HepG2 (cell line): ENCODE data around the gene NPB. TPM values are rescaled to one million over a fixed set of nuclear protein-coding genes. Genes with fewer than 3 reads are reported as not detected.

ENCODE experiments used
- FOXJ3 ChIP-seq: sonication (generic); formaldehyde crosslinking; IDR thresholded peaks from 2 replicates; pipeline ENCODE4 v1.4.0; 2020; ENCODE audit warnings: missing genetic modification reagents, mild to moderate bottlenecking, borderline replicate concordance
- HMGA1 ChIP-seq: sonication (generic); formaldehyde crosslinking; conservative IDR thresholded peaks from 2 replicates; pipeline ENCODE4 v1.4.0; 2020; ENCODE audit warnings: missing genetic modification reagents
- KLF11 ChIP-seq: IDR thresholded peaks from 2 replicates; pipeline ENCODE4 v1.6.1; 2016; ENCODE audit warnings: missing compliant biosample characterization
- NR2F2 ChIP-seq: IDR thresholded peaks from 2 replicates; pipeline ENCODE4 v1.6.1; 2012; ENCODE audit warnings: low read depth, inconsistent platforms, borderline replicate concordance
- RARG ChIP-seq: sonication (generic); formaldehyde crosslinking; IDR thresholded peaks from 2 replicates; pipeline ENCODE4 v1.4.0; 2020; ENCODE audit warnings: low read depth, mild to moderate bottlenecking, missing genetic modification reagents
- RCOR2 ChIP-seq: IDR thresholded peaks from 2 replicates; pipeline ENCODE4 v1.6.1; 2016; ENCODE audit warnings: missing biosample characterization, missing genetic modification reagents
- SALL1 ChIP-seq: sonication (generic); formaldehyde crosslinking; IDR thresholded peaks from 2 replicates; pipeline ENCODE4 v1.8.0; 2022; ENCODE audit warnings: mild to moderate bottlenecking, missing genetic modification reagents
- SALL2 ChIP-seq: sonication (generic); formaldehyde crosslinking; IDR thresholded peaks from 2 replicates; pipeline ENCODE4 v1.8.1; 2023; ENCODE audit warnings: mild to moderate bottlenecking, missing genetic modification reagents, inconsistent platforms
- SMC3 ChIP-seq: IDR thresholded peaks from 2 replicates; pipeline ENCODE4 v1.6.1; 2011; ENCODE audit warnings: low read length, improper control_type of control experiment
- SPEN ChIP-seq: sonication (generic); formaldehyde crosslinking; IDR thresholded peaks from 2 replicates; pipeline ENCODE4 v1.5.1; 2020; ENCODE audit warnings: low read depth, mild to moderate bottlenecking, missing genetic modification reagents
- SRSF4 ChIP-seq: fragments of 200-400 bp; formaldehyde crosslinking; IDR thresholded peaks from one replicate; pipeline ENCODE4 v1.6.1; 2018; ENCODE audit warnings: mild to moderate bottlenecking, low read depth, low read length, moderate library complexity; ENCODE audit not compliant: poor library complexity, severe bottlenecking
- TEAD2 ChIP-seq: sonication (generic); formaldehyde crosslinking; IDR thresholded peaks from 2 replicates; pipeline ENCODE4 v1.9.0; 2021; ENCODE audit warnings: missing genetic modification reagents
- ZFP41 ChIP-seq: sonication (generic); formaldehyde crosslinking; IDR thresholded peaks from 2 replicates; pipeline ENCODE4 v1.4.0; 2020; ENCODE audit warnings: mild to moderate bottlenecking, missing genetic modification reagents, borderline replicate concordance
- ZIK1 ChIP-seq: sonication (generic); formaldehyde crosslinking; IDR thresholded peaks from 2 replicates; pipeline ENCODE4 v1.5.0; 2020; ENCODE audit warnings: mild to moderate bottlenecking, low read depth, missing genetic modification reagents, borderline replicate concordance
- ZKSCAN8 ChIP-seq: IDR thresholded peaks from 2 replicates; pipeline ENCODE4 v1.6.1; 2016; ENCODE audit warnings: borderline replicate concordance, missing genetic modification reagents, missing compliant biosample characterization
- ZNF121 ChIP-seq: sonication (generic); formaldehyde crosslinking; IDR thresholded peaks from 2 replicates; pipeline ENCODE4 v1.5.0; 2020; ENCODE audit warnings: mild to moderate bottlenecking, missing genetic modification reagents
- ZNF232 ChIP-seq: sonication (generic); formaldehyde crosslinking; IDR thresholded peaks from 2 replicates; pipeline ENCODE4 v1.4.0; 2020; ENCODE audit warnings: missing genetic modification reagents, borderline replicate concordance
- ZNF3 ChIP-seq: IDR thresholded peaks from 2 replicates; pipeline ENCODE4 v1.7.0; 2017; ENCODE audit warnings: inconsistent platforms
- ZNF317 ChIP-seq: sonication (generic); formaldehyde crosslinking; IDR thresholded peaks from 2 replicates; pipeline ENCODE4 v1.5.0; 2020; ENCODE audit warnings: mild to moderate bottlenecking, missing genetic modification reagents
- ZNF550 ChIP-seq: sonication (generic); formaldehyde crosslinking; IDR thresholded peaks from 2 replicates; pipeline ENCODE4 v1.4.0; 2020; ENCODE audit warnings: mild to moderate bottlenecking, missing genetic modification reagents, borderline replicate concordance
- ZNF768 ChIP-seq: sonication (generic); formaldehyde crosslinking; IDR thresholded peaks from 2 replicates; pipeline ENCODE4 v1.4.0; 2020; ENCODE audit warnings: missing genetic modification reagents
- ZNF777 ChIP-seq: sonication (generic); formaldehyde crosslinking; IDR thresholded peaks from 2 replicates; pipeline ENCODE4 v1.4.0; 2020; ENCODE audit warnings: missing genetic modification reagents
- ZNF782 ChIP-seq: sonication (generic); formaldehyde crosslinking; IDR thresholded peaks from 2 replicates; pipeline ENCODE4 v1.4.0; 2020; ENCODE audit warnings: missing genetic modification reagents, mild to moderate bottlenecking, borderline replicate concordance
- polyA plus RNA-seq, 8 experiments: library from polyadenylated mRNA; depleted of rRNA in 3 of 8; stranded (reverse) in 7 of 8; unstranded in 1 of 8; fragments of >200 nt; fragmentation: Illumina TruSeq in 4 of 8; extraction: Trizol in 4 of 8; gene quantifications; 2 replicates each; pipeline versions ENCODE4 v1.2.1 to v1.2.3, GENCODE V29; 2011 to 2016; ENCODE audit warnings: low read depth in 4 of 8, missing spikeins in 1 of 8, mixed read lengths in 1 of 8; ENCODE audit not compliant: insufficient read depth in 1 of 8
- total RNA-seq, 5 experiments: library from RNA; depleted of rRNA; stranded (reverse); fragments of >200 nt; fragmentation: Illumina TruSeq; extraction: Trizol; gene quantifications; 2 replicates each; pipeline ENCODE4 v1.2.3, GENCODE V29; 2016; ENCODE audit warnings: low read depth in 1 of 5
- TF ChIP-seq, protein P1 (sequence below): sonication (generic); formaldehyde crosslinking; IDR thresholded peaks from 2 replicates; pipeline ENCODE4 v1.4.0; 2020; ENCODE audit warnings: missing genetic modification reagents
- TF ChIP-seq, protein P2 (sequence below): sonication (generic); formaldehyde crosslinking; IDR thresholded peaks from 2 replicates; pipeline ENCODE4 v1.4.0; 2020; ENCODE audit warnings: mild to moderate bottlenecking, low read depth, missing genetic modification reagents

NPB gene
- total and polyA plus RNA-seq, 2 of the 13 experiments (the other 11 are each of a cell fraction or from before 2014, with no cell fraction given), result 0.11 to 0.93 TPM

DNA sequence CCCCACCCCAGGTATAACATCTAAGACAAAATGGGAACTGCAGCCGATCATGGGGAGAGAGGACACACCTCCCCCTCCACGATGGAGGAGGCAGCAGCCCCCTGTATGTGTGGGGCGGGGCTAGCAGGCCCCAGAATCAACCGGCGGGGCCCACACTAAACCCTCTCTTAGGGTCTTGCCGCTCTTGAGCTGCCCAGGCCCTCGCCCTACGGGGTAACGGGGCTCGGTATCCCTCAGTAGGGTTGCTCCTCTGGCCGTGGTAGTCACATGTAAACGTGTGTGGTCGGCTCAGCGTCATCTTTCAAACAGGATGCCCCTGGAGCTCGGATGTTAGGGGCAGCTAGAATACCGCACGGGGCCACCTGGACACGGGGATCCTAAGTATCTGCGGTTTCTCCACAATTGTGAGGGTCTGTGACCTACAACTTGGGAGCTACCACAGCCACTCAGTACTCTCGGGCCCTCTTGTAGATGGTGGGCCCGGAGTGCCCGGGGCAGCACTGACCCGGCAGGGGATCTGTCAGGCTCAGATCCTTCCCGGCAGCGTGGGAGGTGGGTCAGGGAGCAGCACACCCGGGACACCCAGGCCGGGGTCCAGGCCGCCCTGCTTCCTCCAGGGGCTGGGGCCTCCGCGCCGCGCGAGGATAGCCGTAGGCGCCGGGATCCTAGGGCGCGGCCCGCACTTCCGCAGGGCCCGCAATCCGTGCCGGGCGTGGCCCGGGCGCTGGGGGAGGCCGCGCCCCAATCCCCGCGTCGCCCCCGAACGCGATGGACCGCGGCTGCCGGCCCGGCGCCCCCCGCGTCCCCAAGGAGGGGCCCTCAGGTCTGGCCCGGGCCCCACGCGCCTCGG lies 31.7 kb upstream of the NPB start (continued):
- TF ChIP-seq, protein P1, sequence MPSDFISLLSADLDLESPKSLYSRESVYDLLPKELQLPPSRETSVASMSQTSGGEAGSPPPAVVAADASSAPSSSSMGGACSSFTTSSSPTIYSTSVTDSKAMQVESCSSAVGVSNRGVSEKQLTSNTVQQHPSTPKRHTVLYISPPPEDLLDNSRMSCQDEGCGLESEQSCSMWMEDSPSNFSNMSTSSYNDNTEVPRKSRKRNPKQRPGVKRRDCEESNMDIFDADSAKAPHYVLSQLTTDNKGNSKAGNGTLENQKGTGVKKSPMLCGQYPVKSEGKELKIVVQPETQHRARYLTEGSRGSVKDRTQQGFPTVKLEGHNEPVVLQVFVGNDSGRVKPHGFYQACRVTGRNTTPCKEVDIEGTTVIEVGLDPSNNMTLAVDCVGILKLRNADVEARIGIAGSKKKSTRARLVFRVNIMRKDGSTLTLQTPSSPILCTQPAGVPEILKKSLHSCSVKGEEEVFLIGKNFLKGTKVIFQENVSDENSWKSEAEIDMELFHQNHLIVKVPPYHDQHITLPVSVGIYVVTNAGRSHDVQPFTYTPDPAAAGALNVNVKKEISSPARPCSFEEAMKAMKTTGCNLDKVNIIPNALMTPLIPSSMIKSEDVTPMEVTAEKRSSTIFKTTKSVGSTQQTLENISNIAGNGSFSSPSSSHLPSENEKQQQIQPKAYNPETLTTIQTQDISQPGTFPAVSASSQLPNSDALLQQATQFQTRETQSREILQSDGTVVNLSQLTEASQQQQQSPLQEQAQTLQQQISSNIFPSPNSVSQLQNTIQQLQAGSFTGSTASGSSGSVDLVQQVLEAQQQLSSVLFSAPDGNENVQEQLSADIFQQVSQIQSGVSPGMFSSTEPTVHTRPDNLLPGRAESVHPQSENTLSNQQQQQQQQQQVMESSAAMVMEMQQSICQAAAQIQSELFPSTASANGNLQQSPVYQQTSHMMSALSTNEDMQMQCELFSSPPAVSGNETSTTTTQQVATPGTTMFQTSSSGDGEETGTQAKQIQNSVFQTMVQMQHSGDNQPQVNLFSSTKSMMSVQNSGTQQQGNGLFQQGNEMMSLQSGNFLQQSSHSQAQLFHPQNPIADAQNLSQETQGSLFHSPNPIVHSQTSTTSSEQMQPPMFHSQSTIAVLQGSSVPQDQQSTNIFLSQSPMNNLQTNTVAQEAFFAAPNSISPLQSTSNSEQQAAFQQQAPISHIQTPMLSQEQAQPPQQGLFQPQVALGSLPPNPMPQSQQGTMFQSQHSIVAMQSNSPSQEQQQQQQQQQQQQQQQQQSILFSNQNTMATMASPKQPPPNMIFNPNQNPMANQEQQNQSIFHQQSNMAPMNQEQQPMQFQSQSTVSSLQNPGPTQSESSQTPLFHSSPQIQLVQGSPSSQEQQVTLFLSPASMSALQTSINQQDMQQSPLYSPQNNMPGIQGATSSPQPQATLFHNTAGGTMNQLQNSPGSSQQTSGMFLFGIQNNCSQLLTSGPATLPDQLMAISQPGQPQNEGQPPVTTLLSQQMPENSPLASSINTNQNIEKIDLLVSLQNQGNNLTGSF (CRISPR knock-in tag), result peak; percentile 67; the same call in 1 of the 2 replicates
- TF ChIP-seq RARG, result no peak
- no peak for TF ChIP-seq ZNF317 (CRISPR knock-in tag)
- no peak for TF ChIP-seq KLF11 (CRISPR knock-in tag)
- TF ChIP-seq, protein P2, sequence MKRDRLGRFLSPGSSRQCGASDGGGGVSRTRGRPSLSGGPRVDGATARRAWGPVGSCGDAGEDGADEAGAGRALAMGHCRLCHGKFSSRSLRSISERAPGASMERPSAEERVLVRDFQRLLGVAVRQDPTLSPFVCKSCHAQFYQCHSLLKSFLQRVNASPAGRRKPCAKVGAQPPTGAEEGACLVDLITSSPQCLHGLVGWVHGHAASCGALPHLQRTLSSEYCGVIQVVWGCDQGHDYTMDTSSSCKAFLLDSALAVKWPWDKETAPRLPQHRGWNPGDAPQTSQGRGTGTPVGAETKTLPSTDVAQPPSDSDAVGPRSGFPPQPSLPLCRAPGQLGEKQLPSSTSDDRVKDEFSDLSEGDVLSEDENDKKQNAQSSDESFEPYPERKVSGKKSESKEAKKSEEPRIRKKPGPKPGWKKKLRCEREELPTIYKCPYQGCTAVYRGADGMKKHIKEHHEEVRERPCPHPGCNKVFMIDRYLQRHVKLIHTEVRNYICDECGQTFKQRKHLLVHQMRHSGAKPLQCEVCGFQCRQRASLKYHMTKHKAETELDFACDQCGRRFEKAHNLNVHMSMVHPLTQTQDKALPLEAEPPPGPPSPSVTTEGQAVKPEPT (CRISPR knock-in tag), result no peak
- 0 out of 2 replicates have a peak, but pooled peaks have one; percentile 32 for TF ChIP-seq ZIK1
- TF ChIP-seq ZNF232, result no peak
- TF ChIP-seq SALL2 (CRISPR knock-in tag), result no peak
- no peak for TF ChIP-seq TEAD2 (CRISPR knock-in tag)
- TF ChIP-seq ZNF3 (CRISPR knock-in tag), result no peak
- TF ChIP-seq ZFP41 (CRISPR knock-in tag), result no peak
- TF ChIP-seq ZKSCAN8 (CRISPR knock-in tag), result no peak
- TF ChIP-seq SALL1 (CRISPR knock-in tag), result peak; percentile 39
- peak; percentile 66; the same call in 1 of the 2 replicates for TF ChIP-seq SPEN (CRISPR knock-in tag)
- no peak for TF ChIP-seq FOXJ3 (CRISPR knock-in tag)
- TF ChIP-seq ZNF121, result no peak
- TF ChIP-seq SRSF4, result no peak
- peak; percentile 78; the same call in 1 of the 2 replicates for TF ChIP-seq ZNF782 (CRISPR knock-in tag)
- TF ChIP-seq ZNF768 (CRISPR knock-in tag), result peak; percentile 38; the same call in 1 of the 2 replicates
- TF ChIP-seq RCOR2 (CRISPR knock-in tag), result no peak
- no peak for TF ChIP-seq HMGA1
- no peak for TF ChIP-seq SMC3
- no peak for TF ChIP-seq ZNF777
- no peak for TF ChIP-seq NR2F2
- TF ChIP-seq ZNF550 (CRISPR knock-in tag), result no peak
